ENCODE results near the gene RBM38. TPM values are rescaled to one million over a fixed set of nuclear protein-coding genes. Genes with fewer than 3 reads are reported as not detected.

The RBM38 gene
- total and polyA plus RNA-seq, 2 of the 13 experiments (the other 11 are each of a cell fraction or from before 2014, with no cell fraction given), result 24.2 to 34.2 TPM

DNA sequence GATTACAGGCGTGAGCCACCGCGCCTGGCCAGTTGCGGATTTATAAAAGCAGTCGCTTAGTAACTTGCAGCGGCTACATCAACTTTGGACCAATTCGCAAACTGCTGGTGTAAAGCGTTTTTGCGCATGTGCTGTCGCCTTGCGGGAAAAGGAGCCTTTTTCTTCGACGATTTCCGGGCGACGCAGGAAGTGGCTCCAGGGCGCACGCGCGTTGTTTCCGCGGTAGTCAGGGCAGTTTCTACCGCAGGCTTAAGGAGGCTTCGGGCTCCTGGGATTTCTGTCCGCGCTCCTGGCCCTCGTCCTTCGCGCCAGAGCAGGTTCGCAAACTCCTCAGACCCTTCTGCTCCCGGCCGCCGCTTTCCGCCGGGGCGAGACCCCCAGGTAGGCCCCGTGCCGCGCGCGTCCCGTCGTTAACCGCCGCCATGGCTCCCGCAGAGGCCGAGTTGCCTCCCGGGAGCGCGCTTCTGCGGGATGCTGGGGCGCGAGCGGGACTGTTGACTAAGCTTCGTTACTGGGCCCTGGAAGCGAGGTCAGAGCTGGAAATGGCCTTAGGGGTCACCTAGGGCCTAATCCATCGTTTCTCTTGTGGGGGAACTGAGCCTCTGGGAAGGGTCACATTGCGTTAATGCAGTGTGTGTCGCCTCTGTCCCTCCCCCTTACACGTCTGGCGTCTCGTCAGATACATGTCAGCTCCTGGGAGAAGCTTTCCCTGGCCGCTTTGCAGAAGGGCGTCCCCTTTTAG is 40.0 kb upstream of the RBM38 start, which contains the start of gene RAE1 (continued):
- no peak for TF ChIP-seq HIC2 (CRISPR knock-in tag; IDR thresholded peaks at IDR 0.05; ENCODE audit: low read depth)
- 0 out of 2 replicates have a peak, but pooled peaks have one; percentile 48 for TF ChIP-seq ZNF83 (CRISPR knock-in tag; IDR thresholded peaks at IDR 0.05; ENCODE audit: borderline replicate concordance)
- TF ChIP-seq, protein P1, sequence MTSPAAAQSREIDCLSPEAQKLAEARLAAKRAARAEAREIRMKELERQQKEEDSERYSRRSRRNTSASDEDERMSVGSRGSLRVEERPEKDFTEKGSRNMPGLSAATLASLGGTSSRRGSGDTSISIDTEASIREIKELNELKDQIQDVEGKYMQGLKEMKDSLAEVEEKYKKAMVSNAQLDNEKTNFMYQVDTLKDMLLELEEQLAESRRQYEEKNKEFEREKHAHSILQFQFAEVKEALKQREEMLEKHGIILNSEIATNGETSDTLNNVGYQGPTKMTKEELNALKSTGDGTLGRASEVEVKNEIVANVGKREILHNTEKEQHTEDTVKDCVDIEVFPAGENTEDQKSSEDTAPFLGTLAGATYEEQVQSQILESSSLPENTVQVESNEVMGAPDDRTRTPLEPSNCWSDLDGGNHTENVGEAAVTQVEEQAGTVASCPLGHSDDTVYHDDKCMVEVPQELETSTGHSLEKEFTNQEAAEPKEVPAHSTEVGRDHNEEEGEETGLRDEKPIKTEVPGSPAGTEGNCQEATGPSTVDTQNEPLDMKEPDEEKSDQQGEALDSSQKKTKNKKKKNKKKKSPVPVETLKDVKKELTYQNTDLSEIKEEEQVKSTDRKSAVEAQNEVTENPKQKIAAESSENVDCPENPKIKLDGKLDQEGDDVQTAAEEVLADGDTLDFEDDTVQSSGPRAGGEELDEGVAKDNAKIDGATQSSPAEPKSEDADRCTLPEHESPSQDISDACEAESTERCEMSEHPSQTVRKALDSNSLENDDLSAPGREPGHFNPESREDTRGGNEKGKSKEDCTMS (CRISPR knock-in tag; conservative IDR thresholded peaks at IDR 0.05), result no peak
- TF ChIP-seq, protein P2, sequence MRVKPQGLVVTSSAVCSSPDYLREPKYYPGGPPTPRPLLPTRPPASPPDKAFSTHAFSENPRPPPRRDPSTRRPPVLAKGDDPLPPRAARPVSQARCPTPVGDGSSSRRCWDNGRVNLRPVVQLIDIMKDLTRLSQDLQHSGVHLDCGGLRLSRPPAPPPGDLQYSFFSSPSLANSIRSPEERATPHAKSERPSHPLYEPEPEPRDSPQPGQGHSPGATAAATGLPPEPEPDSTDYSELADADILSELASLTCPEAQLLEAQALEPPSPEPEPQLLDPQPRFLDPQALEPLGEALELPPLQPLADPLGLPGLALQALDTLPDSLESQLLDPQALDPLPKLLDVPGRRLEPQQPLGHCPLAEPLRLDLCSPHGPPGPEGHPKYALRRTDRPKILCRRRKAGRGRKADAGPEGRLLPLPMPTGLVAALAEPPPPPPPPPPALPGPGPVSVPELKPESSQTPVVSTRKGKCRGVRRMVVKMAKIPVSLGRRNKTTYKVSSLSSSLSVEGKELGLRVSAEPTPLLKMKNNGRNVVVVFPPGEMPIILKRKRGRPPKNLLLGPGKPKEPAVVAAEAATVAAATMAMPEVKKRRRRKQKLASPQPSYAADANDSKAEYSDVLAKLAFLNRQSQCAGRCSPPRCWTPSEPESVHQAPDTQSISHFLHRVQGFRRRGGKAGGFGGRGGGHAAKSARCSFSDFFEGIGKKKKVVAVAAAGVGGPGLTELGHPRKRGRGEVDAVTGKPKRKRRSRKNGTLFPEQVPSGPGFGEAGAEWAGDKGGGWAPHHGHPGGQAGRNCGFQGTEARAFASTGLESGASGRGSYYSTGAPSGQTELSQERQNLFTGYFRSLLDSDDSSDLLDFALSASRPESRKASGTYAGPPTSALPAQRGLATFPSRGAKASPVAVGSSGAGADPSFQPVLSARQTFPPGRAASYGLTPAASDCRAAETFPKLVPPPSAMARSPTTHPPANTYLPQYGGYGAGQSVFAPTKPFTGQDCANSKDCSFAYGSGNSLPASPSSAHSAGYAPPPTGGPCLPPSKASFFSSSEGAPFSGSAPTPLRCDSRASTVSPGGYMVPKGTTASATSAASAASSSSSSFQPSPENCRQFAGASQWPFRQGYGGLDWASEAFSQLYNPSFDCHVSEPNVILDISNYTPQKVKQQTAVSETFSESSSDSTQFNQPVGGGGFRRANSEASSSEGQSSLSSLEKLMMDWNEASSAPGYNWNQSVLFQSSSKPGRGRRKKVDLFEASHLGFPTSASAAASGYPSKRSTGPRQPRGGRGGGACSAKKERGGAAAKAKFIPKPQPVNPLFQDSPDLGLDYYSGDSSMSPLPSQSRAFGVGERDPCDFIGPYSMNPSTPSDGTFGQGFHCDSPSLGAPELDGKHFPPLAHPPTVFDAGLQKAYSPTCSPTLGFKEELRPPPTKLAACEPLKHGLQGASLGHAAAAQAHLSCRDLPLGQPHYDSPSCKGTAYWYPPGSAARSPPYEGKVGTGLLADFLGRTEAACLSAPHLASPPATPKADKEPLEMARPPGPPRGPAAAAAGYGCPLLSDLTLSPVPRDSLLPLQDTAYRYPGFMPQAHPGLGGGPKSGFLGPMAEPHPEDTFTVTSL (CRISPR knock-in tag; IDR thresholded peaks at IDR 0.05; ENCODE audit: borderline replicate concordance), result peak; percentile 64
- peak; percentile 52; the same call in 1 of the 2 replicates for TF ChIP-seq SOX13 (IDR thresholded peaks at IDR 0.05)
- peak in 1 of 2 experiments; percentile 37; a peak in 1 of 4 replicates for TF ChIP-seq SOX13 (CRISPR knock-in tag; conservative IDR thresholded peaks at IDR 0.05 in 1 of 2, IDR thresholded peaks at IDR 0.05 in 1 of 2)
- no peak for TF ChIP-seq ZNF484 (CRISPR knock-in tag; IDR thresholded peaks at IDR 0.05; ENCODE audit: borderline replicate concordance, low read depth)
- TF ChIP-seq ZNF773 (CRISPR knock-in tag; IDR thresholded peaks at IDR 0.05; ENCODE audit: borderline replicate concordance), result no peak
- TF ChIP-seq ZNF580 (CRISPR knock-in tag; IDR thresholded peaks at IDR 0.05; ENCODE audit: borderline replicate concordance, low read depth), result peak; percentile 61; the same call in 1 of the 2 replicates
- TF ChIP-seq SNAI1 (CRISPR knock-in tag; IDR thresholded peaks at IDR 0.05; ENCODE audit: borderline replicate concordance), result peak; percentile 96
- TF ChIP-seq ZNF549 (CRISPR knock-in tag; IDR thresholded peaks at IDR 0.05), result no peak
- no peak for TF ChIP-seq PRPF4 (IDR thresholded peaks at IDR 0.05; ENCODE audit: low read depth, low read length, poor library complexity, severe bottlenecking)
- peak; percentile 88 for TF ChIP-seq TARDBP (CRISPR knock-in tag; IDR thresholded peaks at IDR 0.05)
- no peak for TF ChIP-seq SMARCC2 (IDR thresholded peaks at IDR 0.05)
- TF ChIP-seq HHEX (CRISPR knock-in tag; IDR thresholded peaks at IDR 0.05), result no peak
- peak; percentile 79 for TF ChIP-seq ZBTB1 (CRISPR knock-in tag; IDR thresholded peaks at IDR 0.05; ENCODE audit: borderline replicate concordance)
